Neural progenitor cell (in vitro differentiated cells): Measurements from ENCODE around the gene METRN.

Experiments used
- EZH2phosphoT487 ChIP-seq: fragments of 200-600 bp; sonication (generic); IDR thresholded peaks from 2 replicates; pipeline ENCODE4 v1.6.1; 2017; ENCODE audit warnings: antibody characterized with exemption
- TF ChIP-seq, protein P1 (sequence below): fragments of 200-600 bp; sonication (generic); IDR thresholded peaks from 2 replicates; pipeline ENCODE4 v1.5.1; 2017; ENCODE audit warnings: antibody characterized with exemption, mild to moderate bottlenecking

DNA sequence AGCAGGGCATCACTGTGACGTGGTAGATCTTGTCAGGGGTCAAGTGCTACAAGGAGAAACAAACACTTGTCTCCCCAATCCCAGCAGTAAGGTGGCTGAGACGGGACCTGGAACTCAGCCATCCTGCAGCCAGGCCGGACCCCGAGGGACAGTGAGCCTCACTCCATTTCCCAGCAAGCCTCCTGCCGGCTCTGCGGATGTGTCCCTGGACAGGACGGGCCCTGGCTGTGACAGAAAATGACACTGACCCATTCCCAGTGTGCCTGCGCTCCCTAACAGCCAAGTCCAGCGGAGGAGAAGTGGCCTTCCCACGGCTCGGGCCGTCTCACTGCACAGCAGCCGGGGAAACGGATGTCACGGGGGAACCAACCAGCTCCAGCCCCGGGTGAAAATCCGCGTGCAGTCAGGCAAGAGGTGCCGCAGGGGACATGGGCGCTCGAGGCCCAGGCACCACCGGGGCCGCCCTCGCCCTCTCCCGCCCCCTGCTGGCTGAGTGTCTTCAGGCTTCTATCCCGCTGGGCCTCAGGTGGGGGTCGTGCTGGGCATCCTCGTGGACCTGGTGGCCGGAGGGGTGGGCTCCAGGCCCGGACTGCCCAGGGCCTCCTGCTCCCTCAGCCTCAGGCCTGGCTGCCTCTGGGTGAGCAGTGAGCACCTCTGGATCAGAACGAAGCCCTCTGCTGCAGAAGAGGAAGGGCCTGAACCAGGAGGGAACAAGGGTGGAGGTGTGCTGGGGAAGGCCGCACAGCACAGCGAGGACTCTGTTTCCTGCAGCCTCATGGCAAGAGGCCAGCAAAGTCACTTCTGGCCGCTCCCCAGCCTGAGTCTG is 18.7 kb downstream of the METRN start:
- TF ChIP-seq, protein P1, sequence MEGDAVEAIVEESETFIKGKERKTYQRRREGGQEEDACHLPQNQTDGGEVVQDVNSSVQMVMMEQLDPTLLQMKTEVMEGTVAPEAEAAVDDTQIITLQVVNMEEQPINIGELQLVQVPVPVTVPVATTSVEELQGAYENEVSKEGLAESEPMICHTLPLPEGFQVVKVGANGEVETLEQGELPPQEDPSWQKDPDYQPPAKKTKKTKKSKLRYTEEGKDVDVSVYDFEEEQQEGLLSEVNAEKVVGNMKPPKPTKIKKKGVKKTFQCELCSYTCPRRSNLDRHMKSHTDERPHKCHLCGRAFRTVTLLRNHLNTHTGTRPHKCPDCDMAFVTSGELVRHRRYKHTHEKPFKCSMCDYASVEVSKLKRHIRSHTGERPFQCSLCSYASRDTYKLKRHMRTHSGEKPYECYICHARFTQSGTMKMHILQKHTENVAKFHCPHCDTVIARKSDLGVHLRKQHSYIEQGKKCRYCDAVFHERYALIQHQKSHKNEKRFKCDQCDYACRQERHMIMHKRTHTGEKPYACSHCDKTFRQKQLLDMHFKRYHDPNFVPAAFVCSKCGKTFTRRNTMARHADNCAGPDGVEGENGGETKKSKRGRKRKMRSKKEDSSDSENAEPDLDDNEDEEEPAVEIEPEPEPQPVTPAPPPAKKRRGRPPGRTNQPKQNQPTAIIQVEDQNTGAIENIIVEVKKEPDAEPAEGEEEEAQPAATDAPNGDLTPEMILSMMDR = peak; percentile 38
- no peak for TF ChIP-seq EZH2phosphoT487
